GM12878 (cell line): ENCODE measurements around the gene MIPOL1. TPM values are rescaled to one million over a fixed set of nuclear protein-coding genes. Genes with fewer than 3 reads are reported as not detected.
"Not testable (repeated sequence)": the region's sequence is repeated elsewhere in the genome, so short reads cannot be mapped to it uniquely, and the experiment has no call there.

ENCODE experiments used
- ATAC-seq: fragments of 200-7000 bp; cut with Tn5 transposase; 3 replicates; pipeline ENCODE4 v1.9.1; 2020; ENCODE audit warnings: mild to moderate bottlenecking, moderate library complexity
- BruUV-seq: library from RNA; stranded (reverse); fragments of 400-500 nt; replicated peaks from 2 replicates; lab custom pipeline; 2021; lab: Mats Ljungman, UMichigan
- CTCF ChIA-PET: fragments of 300-600 bp; sonication (Branson Sonifier 250); formaldehyde crosslinking; extraction: SDS; loops from one replicate; lab custom pipeline; 2021; ENCODE audit warnings: inconsistent platforms; lab: Yijun Ruan, JAX
- POLR2A ChIA-PET: fragments of 350-600 bp; formaldehyde crosslinking; extraction: SDS; loops from one replicate; lab custom pipeline; 2021; ENCODE audit warnings: inconsistent platforms; lab: Charles Lee
- RAD21 ChIA-PET: fragments of 300-600 bp; sonication (Branson Sonifier 250); formaldehyde crosslinking; loops from one replicate; lab custom pipeline; 2023; ENCODE audit warnings: antibody characterized with exemption; ENCODE audit not compliant: unreplicated experiment; lab: Charles Lee
- SMC1A ChIA-PET: fragments of 300-600 bp; sonication (Branson Sonifier 250); formaldehyde crosslinking; loops from one replicate; lab custom pipeline; 2023; ENCODE audit not compliant: unreplicated experiment, uncharacterized antibody; lab: Charles Lee
- DNase-seq: peaks from one replicate; pipeline ENCODE4 v3.0.0-alpha.2; 2011; ENCODE audit warnings: low read depth, low spot score
- FAIRE-seq: peaks from 3 replicates; lab custom pipeline; 2011; peaks lifted over from hg19 to GRCh38; lab: Jason Lieb, UNC
- H2AFZ ChIP-seq: 2 replicates; pipeline ENCODE4 v1.6.0; 2011; ENCODE audit warnings: low read depth, low read length, control low read depth; ENCODE audit not compliant: control insufficient read depth
- H3K27ac ChIP-seq: 2 replicates; pipeline ENCODE4 v1.5.1; 2011; ENCODE audit warnings: control low read depth; ENCODE audit not compliant: control insufficient read depth, insufficient read depth
- H3K27me3 ChIP-seq, 2 experiments: replicated peaks in 1 of 2; 2 replicates each; pipeline versions ENCODE4 v1.6.0 to v1.6.1; 2011; ENCODE audit warnings: low read length in 1 of 2; ENCODE audit not compliant: control insufficient read depth in 2 of 2, insufficient read depth in 2 of 2
- H3K36me3 ChIP-seq, 2 experiments: 2 replicates each; pipeline ENCODE4 v1.5.1; 2011; ENCODE audit warnings: low read length in 1 of 2; ENCODE audit not compliant: control insufficient read depth in 2 of 2, insufficient read depth in 2 of 2
- H3K4me1 ChIP-seq: 2 replicates; pipeline ENCODE4 v1.6.1; 2011; ENCODE audit warnings: mild to moderate bottlenecking, low read length, moderate library complexity, mixed read lengths; ENCODE audit not compliant: control insufficient read depth, insufficient read depth
- H3K4me2 ChIP-seq: 2 replicates; pipeline ENCODE4 v1.6.0; 2011; ENCODE audit warnings: control low read depth; ENCODE audit not compliant: control insufficient read depth, insufficient read depth
- H3K4me3 ChIP-seq: fragments of 200-600 bp; sonication (generic); 2 replicates; pipeline ENCODE4 v1.5.1; 2016
- H3K79me2 ChIP-seq: 2 replicates; pipeline ENCODE4 v1.6.0; 2011; ENCODE audit warnings: low read length; ENCODE audit not compliant: control insufficient read depth, insufficient read depth
- H3K9ac ChIP-seq: 2 replicates; pipeline ENCODE4 v1.8.0; 2011; ENCODE audit warnings: low read length, control low read depth, mixed read lengths; ENCODE audit not compliant: control insufficient read depth, insufficient read depth
- H3K9me3 ChIP-seq: replicated peaks from 3 replicates; pipeline ENCODE4 v1.5.1; 2011; ENCODE audit warnings: mild to moderate bottlenecking, low read length; ENCODE audit not compliant: control insufficient read depth, insufficient read depth
- H4K20me1 ChIP-seq: 2 replicates; pipeline ENCODE4 v1.6.0; 2011; ENCODE audit not compliant: control insufficient read depth, insufficient read depth
- HDAC2 ChIP-seq: fragments of 200-600 bp; sonication (generic); IDR thresholded peaks from 2 replicates; pipeline ENCODE4 v1.6.1; 2017
- KDM1A ChIP-seq: fragments of 200-600 bp; sonication (generic); IDR thresholded peaks from 2 replicates; pipeline ENCODE4 v1.6.1; 2016; ENCODE audit warnings: borderline replicate concordance
- MYB ChIP-seq: fragments of 150-350 bp; IDR thresholded peaks from 2 replicates; pipeline ENCODE4 v1.6.1; 2014; ENCODE audit warnings: mild to moderate bottlenecking, low read depth, low read length, borderline replicate concordance
- NFIC ChIP-seq: IDR thresholded peaks from 2 replicates; pipeline ENCODE4 v1.6.1; 2012; ENCODE audit warnings: low read depth, mild to moderate bottlenecking, inconsistent platforms, low read length, moderate library complexity
- NR2C1 ChIP-seq: fragments of 450-650 bp; IDR thresholded peaks from 2 replicates; pipeline ENCODE4 v1.6.1; 2017; ENCODE audit warnings: antibody characterized with exemption, mild to moderate bottlenecking, moderate library complexity
- SKIL ChIP-seq: fragments of 450-650 bp; IDR thresholded peaks from 2 replicates; pipeline ENCODE4 v1.6.1; 2017; ENCODE audit warnings: mild to moderate bottlenecking, low read depth, inconsistent platforms; ENCODE audit not compliant: poor library complexity, severe bottlenecking
- SMAD1 ChIP-seq: fragments of 450-650 bp; IDR thresholded peaks from 2 replicates; pipeline ENCODE4 v1.6.1; 2018; ENCODE audit warnings: mild to moderate bottlenecking, low read depth; ENCODE audit not compliant: partially characterized antibody
- SREBF2 ChIP-seq: IDR thresholded peaks from 2 replicates; pipeline ENCODE4 v1.6.1; 2012; ENCODE audit warnings: mild to moderate bottlenecking, low read length
- WGBS: methylation state at CpG from one replicate; pipeline ENCODE4 v1.1.6; 2016; ENCODE audit warnings: low lambda C conversion rate; ENCODE audit not compliant: insufficient replicate concordance, insufficient coverage; ENCODE audit errors: missing lambda C conversion rate; 5-methylcytosine and 5-hydroxymethylcytosine counted together
- in situ Hi-C: fragments of 300-500 bp; cut with MboI; formaldehyde crosslinking; loops from 9 replicates; pipeline ENCODE4 v1.14.3; 2018; ENCODE audit warnings: mixed read lengths
- intact Hi-C: fragments of 100-400 bp; cut with micrococcal nuclease; formaldehyde crosslinking; loops from one replicate; pipeline ENCODE4 v1.14.2; 2022; ENCODE audit not compliant: unreplicated experiment
- polyA plus RNA-seq, 11 experiments: library from polyadenylated mRNA; depleted of rRNA in 4 of 11; unstranded in 6 of 11; stranded (reverse) in 5 of 11; fragments of >200 nt; fragmentation: Nextera tagmentation in 4 of 11; fragmentation: Illumina TruSeq in 1 of 11; extraction: Ambion mirVana in 4 of 11; extraction: Trizol in 1 of 11; gene quantifications; 1 replicate in 1 of 11; 2 replicates in 10 of 11; pipeline versions ENCODE4 v1.2.1 to v1.2.3, GENCODE V29; 2011 to 2016; ENCODE audit warnings: inconsistent platforms in 2 of 11, missing spikeins in 2 of 11, low read depth in 1 of 11
- total RNA-seq, 4 experiments: library from RNA; depleted of rRNA in 3 of 4; stranded (reverse); fragments of >200 nt in 3 of 4; fragmentation: Illumina TruSeq in 1 of 4; extraction: Trizol in 1 of 4; gene quantifications; 2 replicates each; pipeline versions ENCODE4 v1.2.1 to v1.2.3, GENCODE V29; 2013 to 2021

MIPOL1 gene
- total and polyA plus RNA-seq, 10 of the 15 experiments (the other 5 are each of a cell fraction or from before 2014, with no cell fraction given): 0.06 TPM; not detected in 9

GRCh38 chr14:37326434-37326833, 128.7 kb downstream of the MIPOL1 start:
- SMC1A ChIA-PET: no interaction called here
- CTCF ChIA-PET: no interaction called here
- FAIRE-seq (no peak), ATAC-seq (no peak), DNase-seq (no peak)
- H2AFZ ChIP-seq: no peak overlapping the region
- TF ChIP-seq MYB (no peak), KDM1A (no peak), SMAD1 (no peak), NFIC (no peak), SREBF2 (no peak), HDAC2 (no peak), NR2C1 (no peak), SKIL (no peak)
- no peaks in the 10 kb centered on the region for H4K20me1 ChIP-seq
- intact Hi-C loops (no loop called here), in situ Hi-C loops (no loop called here)
- H3K4me3 ChIP-seq: no peak overlapping the region
- no peak overlapping the region for H3K9ac ChIP-seq
- H3K4me1 ChIP-seq: no peaks in the 10 kb centered on the region
- H3K79me2 ChIP-seq: no peaks in the 10 kb centered on the region
- WGBS: 23% methylated on average over 1 of the region's 1 CpG
- H3K27ac ChIP-seq: no peak overlapping the region
- H3K36me3 ChIP-seq: no peaks in the 10 kb centered on the region
- POLR2A ChIA-PET: no interaction called here
- RAD21 ChIA-PET: no interaction called here
- no peaks in the 10 kb centered on the region for H3K27me3 ChIP-seq
- no peaks in the 10 kb centered on the region for H3K9me3 ChIP-seq
- no peak overlapping the region for H3K4me2 ChIP-seq
- no TSS peak for BruUV-seq

GRCh38 chr14:37327933-37328332, 130.2 kb downstream of the MIPOL1 start:
- in situ Hi-C loops, SMC1A ChIA-PET, H3K9ac ChIP-seq, RAD21 ChIA-PET, ATAC-seq, H3K9me3 ChIP-seq, BruUV-seq, H3K4me2 ChIP-seq, H4K20me1 ChIP-seq, H3K79me2 ChIP-seq, intact Hi-C loops, DNase-seq, H3K36me3 ChIP-seq, H3K27ac ChIP-seq, H3K27me3 ChIP-seq, POLR2A ChIA-PET, H3K4me3 ChIP-seq, FAIRE-seq, H2AFZ ChIP-seq, H3K4me1 ChIP-seq: not testable (repeated sequence)
- WGBS: 32% methylated on average over 5 of the region's 5 CpGs
- CTCF ChIA-PET: interaction anchor here (1.5 kb wide), 1 partner anchor 12 kb away, joined by 5 read pairs; no protein-coding TSS in a partner anchor
